GM10266 (cell line): ENCODE measurements around the gene TRAIP.

ENCODE experiments used
- DNase-seq: peaks from one replicate; pipeline ENCODE4 v3.0.0; 2012; ENCODE audit errors: extremely low spot score
- TF ChIP-seq, protein P1 (sequence below): IDR thresholded peaks from 2 replicates; pipeline ENCODE4 v1.5.1; 2012; ENCODE audit warnings: mild to moderate bottlenecking, low read depth; ENCODE audit not compliant: control insufficient read depth, insufficient read depth; ENCODE audit errors: missing control alignments

Gene TRAIP

DNA sequence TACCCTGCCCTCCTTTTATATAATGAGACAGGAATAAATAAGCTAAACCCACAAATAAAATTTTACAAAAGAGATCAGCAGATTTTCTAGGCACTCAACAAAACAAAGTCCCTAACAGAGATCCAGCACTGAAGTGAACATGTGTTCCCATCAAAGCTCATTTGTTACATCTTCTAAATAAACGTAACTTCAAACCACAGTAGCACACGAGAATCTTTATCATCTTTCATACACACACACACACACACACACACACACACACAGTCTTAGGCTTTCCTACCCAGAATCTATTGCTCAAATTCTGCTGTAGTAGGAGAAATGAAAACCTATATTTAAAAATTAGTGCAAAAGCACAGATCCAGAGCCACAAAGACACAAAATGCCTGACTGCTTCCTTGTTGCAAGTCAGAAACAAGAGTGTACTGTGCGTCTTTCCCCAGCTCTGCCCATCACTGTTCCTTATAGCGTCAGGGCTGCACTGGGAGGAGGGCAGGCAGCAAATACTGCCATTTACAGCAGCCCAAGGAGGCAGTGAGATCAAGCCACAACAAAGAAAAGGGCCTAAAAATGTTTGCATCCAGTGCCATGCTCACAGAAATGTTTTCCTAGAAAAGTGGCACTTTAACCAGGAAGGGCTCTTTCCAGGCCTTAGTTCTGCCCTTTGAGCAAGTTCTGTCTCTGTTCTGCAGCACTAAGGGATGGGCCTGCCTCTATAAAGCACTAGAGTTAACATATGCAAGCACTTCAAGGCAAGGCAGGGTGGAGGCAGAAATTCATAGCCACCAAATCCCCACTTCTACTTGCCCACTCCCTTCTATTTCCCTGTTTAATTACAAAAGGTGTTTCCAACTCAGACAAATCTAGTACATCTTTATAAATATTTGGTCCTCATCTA, 76.0 kb downstream of the TRAIP start:
- DNase-seq = no peak

DNA sequence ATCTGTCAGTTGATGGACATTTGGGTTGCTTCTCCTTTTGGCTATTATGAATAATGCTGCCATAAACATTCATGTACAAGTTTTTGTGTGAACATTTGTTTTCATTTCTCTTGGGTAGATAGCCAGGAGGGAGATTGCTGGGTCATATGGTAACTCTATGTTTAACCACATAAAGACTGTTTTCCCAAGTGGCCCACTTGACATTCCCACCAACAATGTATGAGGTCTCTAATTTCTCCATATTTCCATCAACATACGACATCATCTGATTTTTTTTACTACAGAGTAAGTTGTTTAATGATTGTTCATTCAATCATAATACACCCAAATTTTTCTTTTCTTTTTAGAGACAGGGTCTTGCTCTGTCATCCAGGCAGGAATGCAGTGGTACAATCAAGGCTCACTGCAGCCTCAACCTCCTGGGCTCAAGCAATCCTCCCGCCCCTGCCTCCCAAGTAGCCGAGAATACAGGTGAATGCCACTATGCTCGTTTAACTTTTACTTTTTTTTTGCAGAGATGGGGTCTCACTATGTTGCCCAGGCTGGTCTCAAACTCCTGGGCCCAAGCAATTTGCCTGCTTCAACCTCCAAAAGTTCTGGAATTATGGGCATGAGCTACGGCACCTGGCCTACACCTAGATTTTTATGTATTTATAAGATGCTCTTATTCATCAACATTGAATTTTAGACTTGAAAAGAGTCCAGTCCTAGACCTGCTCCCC, 76.8 kb downstream of the TRAIP start:
- TF ChIP-seq, protein P1, sequence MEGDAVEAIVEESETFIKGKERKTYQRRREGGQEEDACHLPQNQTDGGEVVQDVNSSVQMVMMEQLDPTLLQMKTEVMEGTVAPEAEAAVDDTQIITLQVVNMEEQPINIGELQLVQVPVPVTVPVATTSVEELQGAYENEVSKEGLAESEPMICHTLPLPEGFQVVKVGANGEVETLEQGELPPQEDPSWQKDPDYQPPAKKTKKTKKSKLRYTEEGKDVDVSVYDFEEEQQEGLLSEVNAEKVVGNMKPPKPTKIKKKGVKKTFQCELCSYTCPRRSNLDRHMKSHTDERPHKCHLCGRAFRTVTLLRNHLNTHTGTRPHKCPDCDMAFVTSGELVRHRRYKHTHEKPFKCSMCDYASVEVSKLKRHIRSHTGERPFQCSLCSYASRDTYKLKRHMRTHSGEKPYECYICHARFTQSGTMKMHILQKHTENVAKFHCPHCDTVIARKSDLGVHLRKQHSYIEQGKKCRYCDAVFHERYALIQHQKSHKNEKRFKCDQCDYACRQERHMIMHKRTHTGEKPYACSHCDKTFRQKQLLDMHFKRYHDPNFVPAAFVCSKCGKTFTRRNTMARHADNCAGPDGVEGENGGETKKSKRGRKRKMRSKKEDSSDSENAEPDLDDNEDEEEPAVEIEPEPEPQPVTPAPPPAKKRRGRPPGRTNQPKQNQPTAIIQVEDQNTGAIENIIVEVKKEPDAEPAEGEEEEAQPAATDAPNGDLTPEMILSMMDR = no peak

More for the DNA sequence above, 76.0 kb downstream of the TRAIP start:
- TF ChIP-seq, protein P1 = no peak

More for the DNA sequence above, 76.8 kb downstream of the TRAIP start:
- no peak for DNase-seq
